HUDEP-2 (cell line): ENCODE results near the gene TAAR8.
"Not testable (repeated sequence)": the region's sequence is repeated elsewhere in the genome, so short reads cannot be mapped to it uniquely, and the experiment has no call there.

Experiments used
- DNase-seq, 76 experiments: peaks; one replicate each; lab custom pipeline; 2025; ENCODE audit not compliant: unreplicated experiment in 76 of 76; lab: John Stamatoyannopoulos, UW

Gene TAAR8

GRCh38 chr6:132552372-132552771 lies at the start of gene TAAR8:
Gene TAAR8, plus strand, starts transcription at chr6:132552672. Its CDS starts 21 bp downstream, at chr6:132552693.
- DNase-seq: no peak

GRCh38 chr6:132504757-132505156 lies 47.7 kb upstream of the TAAR8 start:
- no peak for DNase-seq

DNA sequence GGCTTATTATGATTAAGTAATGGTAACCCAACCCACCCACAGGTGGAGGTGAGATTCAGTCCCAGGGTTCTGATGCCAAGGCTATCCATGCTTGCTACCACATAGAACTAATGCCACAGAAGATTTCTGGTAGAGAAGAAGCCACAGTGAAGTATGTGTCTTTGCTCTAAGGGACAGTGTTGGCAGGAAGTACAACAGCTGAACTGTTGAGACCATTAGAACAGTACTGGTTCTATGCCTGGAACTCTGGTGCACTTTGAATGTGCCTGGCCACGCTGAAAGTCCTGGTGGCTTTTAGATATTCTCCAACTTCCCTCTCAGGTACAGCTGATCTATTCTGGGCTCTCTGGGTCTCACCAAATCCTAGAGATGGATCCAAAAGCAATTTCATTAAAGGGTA lies 47.3 kb upstream of the TAAR8 start:
- DNase-seq: no peak

GRCh38 chr6:132506461-132506860 lies 46.0 kb upstream of the TAAR8 start:
- DNase-seq: no peak

GRCh38 chr6:132506869-132507808 lies 45.3 kb upstream of the TAAR8 start:
- no peak for DNase-seq

DNA sequence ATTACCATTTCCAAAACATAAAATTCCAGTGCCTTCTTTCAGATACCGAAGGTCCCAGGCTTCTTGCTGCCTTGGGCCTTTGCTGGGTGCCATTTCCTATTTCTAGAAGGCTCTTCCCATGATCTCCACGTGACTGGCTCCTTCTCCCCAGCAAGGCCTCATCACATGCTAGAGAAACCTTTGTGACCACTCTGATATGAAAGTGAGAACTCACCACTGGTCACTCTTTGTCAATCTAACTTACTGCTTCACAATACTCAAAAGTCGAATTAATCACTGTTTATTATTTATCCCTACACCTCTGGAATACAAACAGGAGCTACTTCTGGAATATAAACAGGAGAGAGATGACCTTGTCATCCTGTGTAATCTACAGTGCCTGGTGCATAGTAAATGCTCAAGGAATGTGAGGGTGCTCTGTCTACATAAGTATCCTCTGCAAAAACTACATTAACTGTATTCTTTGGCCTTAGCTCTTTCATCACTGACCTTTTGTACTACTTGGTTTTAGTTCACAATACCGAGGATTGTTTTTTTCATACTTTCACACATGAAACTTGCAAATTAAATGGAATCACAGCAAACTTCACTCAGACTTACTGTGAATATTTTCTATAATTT lies 41.2 kb upstream of the TAAR8 start:
- DNase-seq: peak in 18 of 76 experiments; percentile 3 to 47 (median 20)

GRCh38 chr6:132511831-132512220 lies 40.6 kb upstream of the TAAR8 start:
- peak in 2 of 76 experiments; percentile 12 to 19 for DNase-seq

DNA sequence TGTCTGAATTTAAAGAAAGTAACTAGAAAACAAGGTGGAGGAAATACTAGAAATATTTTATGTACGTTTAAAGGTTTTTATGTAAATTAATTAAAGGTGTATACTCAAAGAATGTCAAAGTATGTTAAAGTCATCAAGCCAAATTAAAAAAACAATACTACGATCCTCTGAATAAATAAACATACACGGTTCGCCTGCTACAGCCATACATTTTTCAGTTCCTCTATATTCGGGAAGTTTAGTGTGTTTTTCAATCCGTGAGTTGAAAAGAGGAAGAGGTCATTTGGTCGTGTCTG lies 40.2 kb upstream of the TAAR8 start:
- no peak for DNase-seq

DNA sequence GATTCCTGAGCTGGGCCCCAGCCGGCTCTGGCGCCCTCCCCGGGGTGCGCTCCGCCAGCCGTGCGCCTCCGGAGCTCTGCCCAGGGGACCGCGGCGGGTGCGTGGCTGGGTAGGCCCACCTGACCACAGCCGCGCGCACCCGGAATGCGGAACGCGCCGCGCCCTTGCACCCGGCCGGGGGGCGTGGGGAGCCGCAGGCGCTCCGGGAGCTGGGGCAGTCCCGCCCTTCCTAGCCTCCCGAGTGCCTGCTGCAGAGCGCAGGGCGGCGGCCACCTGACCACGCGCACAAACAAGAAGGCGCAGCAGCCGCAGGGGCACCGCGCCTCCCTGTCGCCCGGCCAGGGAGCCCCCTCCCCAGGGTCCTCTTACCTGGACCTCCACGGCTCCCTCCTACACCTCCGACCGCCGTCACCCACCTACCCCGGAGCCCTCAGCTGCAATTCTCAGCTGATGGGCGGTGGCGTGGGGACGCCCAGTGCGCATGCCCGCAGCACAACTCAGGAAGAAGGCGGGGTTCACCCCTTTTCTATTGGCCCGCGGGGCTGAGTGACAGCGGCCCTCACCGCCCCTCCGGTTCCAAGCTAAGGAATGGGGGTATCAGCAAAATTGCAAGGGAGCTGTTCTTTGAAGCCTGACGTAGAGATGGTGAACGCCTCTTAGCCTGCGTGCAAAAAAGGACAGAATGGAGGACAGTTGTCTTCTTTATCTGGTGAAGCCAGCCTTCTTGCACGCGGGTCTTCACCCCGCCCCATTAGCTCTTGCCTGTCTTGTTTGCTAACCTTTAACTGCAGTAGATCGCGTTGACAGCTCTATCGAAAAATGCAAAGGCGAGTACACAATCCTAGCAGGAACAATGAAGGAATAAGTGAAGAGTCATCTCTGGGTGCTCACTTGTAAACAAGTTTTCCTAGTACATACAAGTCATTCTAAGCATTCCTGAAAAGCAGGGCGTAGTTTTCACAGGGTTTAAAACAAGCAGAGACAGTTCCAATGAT lies 39.5 kb upstream of the TAAR8 start, which contains the start of gene STX7:
Gene STX7 (minus strand): TSS at position 479 of the 995 bp plus-strand sequence. CDS start 9,586 bp downstream, outside the sequence.
- DNase-seq: peak; percentile 48 to 99 (median 90)

DNA sequence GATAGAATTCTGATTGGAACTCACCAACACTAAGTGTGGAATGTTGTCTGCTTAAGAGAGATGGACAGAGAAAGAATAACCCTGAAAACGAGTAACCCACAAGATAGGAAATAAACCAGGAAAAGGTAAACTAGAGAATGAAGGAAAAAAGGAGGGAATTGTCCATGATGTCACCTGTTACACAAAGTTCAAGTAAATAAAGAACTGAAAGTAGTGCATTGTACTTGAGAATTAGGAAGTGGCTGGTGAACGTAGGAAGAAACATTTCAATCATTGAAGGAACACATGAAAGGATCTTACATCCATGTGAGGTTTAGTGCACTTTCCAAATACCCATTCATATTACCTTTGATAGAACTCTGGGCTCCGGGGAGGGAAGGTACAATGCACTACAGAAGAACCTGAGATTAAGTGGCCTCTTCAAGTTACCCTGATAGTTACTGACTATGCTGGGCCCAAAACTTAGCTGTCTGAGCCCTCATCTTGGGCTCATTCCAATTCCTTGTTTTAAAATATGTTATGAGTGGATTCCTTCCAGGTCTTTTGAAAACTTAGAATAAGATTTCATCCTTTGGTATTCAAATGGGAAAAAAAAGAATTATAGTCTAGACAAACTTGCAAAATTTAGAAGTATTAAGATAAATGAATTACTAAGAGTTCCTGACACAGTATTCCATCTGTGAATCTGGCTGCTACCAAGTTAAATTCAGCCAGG lies 38.5 kb upstream of the TAAR8 start:
- DNase-seq: no peak

DNA sequence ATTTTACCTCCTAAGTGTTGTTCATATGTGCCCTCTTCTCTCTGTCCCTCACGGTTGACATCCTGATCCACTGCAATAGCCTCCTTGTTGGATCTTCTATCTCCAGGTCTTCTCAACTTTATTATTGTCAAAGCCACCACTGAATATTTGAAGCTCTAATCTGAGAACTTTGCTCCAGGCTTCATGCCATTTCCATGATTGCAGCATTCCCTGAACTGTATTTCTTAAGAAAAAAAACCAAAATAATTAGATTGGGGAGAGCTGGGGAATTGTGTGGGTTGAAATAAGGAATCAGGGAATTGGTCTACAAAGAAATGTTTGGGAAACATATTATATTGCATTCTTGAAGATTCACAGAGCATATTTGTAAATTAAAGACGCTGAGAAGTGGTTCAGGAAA lies 37.1 kb upstream of the TAAR8 start:
- no peak for DNase-seq

DNA sequence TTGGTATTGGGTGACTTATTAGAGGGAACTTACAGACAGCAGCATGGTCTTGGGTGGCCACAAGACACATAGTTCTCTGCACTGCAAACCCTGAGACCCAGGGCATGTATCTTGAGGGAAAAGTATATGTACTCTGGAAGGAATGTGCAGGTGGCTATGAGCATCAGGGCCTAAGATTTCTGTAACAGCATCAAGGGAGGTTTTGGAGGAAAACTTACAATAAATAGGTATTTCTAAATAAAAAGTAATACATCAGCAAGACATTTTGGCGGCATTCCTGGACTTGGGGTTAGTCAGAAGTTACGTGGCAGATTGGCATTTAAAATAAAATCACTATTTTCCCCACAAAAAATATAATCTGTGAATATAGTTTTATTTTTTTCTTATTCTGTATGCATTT lies 31.5 kb upstream of the TAAR8 start:
- DNase-seq: no peak

DNA sequence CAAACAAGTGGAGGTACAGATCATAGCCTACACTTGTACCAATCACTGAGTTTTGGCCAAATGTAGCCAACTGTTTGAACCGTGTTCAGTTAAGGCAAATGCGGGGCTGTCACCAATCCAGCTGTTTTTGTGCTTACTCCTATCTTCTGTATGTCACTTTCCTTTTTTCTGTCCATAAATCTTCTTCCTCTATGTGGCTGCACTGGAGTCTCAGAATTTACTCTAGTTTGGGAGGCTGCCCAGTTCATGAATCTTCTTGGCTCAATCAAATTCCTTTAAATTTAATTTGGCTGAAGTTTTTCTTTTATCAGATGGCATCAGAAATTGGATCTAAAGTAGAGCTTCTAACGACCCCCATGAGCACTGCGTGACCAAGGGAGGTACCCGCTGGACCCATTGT lies 27.8 kb upstream of the TAAR8 start:
- DNase-seq: no peak

GRCh38 chr6:132525866-132526265 lies 26.6 kb upstream of the TAAR8 start:
- DNase-seq: no peak

GRCh38 chr6:132526461-132526860 lies 26.0 kb upstream of the TAAR8 start:
- DNase-seq: no peak

- DNase-seq: no peak
These were observed 24.7 kb upstream of the TAAR8 start for GRCh38 chr6:132527791-132528190.

- DNase-seq: peak in 56 of 76 experiments; percentile 4 to 75 (median 51)
These were observed 22.0 kb upstream of the TAAR8 start for GRCh38 chr6:132530293-132530974.

- not testable (repeated sequence) for DNase-seq
These were observed 17.9 kb upstream of the TAAR8 start for GRCh38 chr6:132534546-132534945.

DNA sequence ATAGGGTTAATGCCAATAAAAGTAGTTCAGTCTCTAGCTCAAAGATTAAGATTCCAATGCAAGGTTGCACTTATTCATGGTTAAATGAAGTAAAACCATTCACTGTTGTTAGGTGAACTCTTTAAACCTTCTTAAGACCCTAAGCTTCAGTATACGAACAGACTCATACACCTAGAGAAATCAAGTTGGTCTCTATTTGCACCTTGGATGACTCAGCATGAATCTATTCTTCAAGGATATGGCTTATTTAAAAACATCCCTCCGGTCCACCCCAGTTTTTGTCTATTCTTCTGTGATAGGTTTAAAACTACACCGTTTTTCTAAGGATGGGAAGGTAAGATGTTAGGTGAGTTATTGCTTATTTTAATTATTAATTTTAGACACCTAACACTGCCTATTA lies 15.3 kb upstream of the TAAR8 start:
- DNase-seq: no peak

DNA sequence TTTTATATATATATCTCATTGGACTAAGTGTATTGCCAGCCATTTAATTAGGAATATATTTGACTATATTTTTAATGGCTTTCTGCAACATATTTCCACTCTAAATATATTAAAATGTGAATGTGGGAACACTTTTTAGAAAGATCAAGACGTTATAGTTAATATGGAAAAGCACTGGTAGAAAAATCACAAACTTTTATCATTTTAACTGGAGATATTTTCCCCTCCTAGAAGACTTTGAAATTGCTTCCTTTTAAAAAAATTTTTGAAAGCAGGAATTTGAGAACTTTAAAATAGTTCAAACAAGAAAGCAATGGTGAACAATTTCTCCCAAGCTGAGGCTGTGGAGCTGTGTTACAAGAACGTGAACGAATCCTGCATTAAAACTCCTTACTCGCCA lies 14.5 kb upstream of the TAAR8 start, which contains the start of gene TAAR9:
Gene TAAR9 (plus strand): TSS at position 301 of the 400 bp plus-strand sequence. CDS start 13 bp downstream, at position 314.
- DNase-seq: no peak
